Liver (tissue), 9 donors: Measurements from ENCODE around the gene LAMA1. TPM values are rescaled to one million over a fixed set of nuclear protein-coding genes. Genes with fewer than 3 reads are reported as not detected.

Experiments used
- DNase-seq: peaks from one replicate; pipeline ENCODE4 v3.0.0-alpha.2; 2017; ENCODE audit warnings: low spot score
- H3K27ac ChIP-seq, 2 donors: one replicate each; pipeline ENCODE4 v1.7.0; 2013; ENCODE audit warnings: inconsistent platforms in 2 of 2, low read length in 2 of 2, control low read depth in 1 of 2, low read depth in 1 of 2, mild to moderate bottlenecking in 1 of 2
- H3K27me3 ChIP-seq, 4 donors: one replicate each; pipeline versions ENCODE4 v1.6.1 to v1.7.0; 2013; ENCODE audit warnings: low read length in 3 of 4, inconsistent platforms in 1 of 4, mild to moderate bottlenecking in 1 of 4, moderate library complexity in 1 of 4; ENCODE audit not compliant: control insufficient read depth in 4 of 4, insufficient read depth in 4 of 4
- H3K36me3 ChIP-seq, 4 donors: one replicate each; pipeline versions ENCODE4 v1.6.1 to v1.7.0; 2013; ENCODE audit warnings: low read length in 3 of 4, mild to moderate bottlenecking in 3 of 4, low read depth in 1 of 4, moderate library complexity in 1 of 4; ENCODE audit not compliant: control insufficient read depth in 4 of 4, insufficient read depth in 3 of 4
- H3K4me1 ChIP-seq, 4 donors: one replicate each; pipeline versions ENCODE4 v1.6.1 to v1.7.0; 2013; ENCODE audit warnings: low read length in 3 of 4, mild to moderate bottlenecking in 3 of 4, moderate library complexity in 1 of 4; ENCODE audit not compliant: control insufficient read depth in 4 of 4, insufficient read depth in 4 of 4
- H3K4me3 ChIP-seq, 3 donors: one replicate each; pipeline versions ENCODE4 v1.6.1 to v1.7.0; 2013; ENCODE audit warnings: low read length in 3 of 3, control low read depth in 1 of 3, low read depth in 1 of 3, mild to moderate bottlenecking in 1 of 3
- H3K9ac ChIP-seq, 2 donors: one replicate each; pipeline ENCODE4 v1.7.0; 2013; ENCODE audit warnings: low read length in 2 of 2, mild to moderate bottlenecking in 2 of 2, moderate library complexity in 2 of 2, control low read depth in 1 of 2, low read depth in 1 of 2
- H3K9me3 ChIP-seq, 4 donors: one replicate each; pipeline versions ENCODE4 v1.6.1 to v1.7.0; 2013; ENCODE audit warnings: low read length in 3 of 4; ENCODE audit not compliant: control insufficient read depth in 4 of 4
- ATF3 ChIP-seq: IDR thresholded peaks from 2 replicates; pipeline ENCODE4 v1.6.1; 2016; ENCODE audit warnings: antibody characterized with exemption
- FOXA1 ChIP-seq: IDR thresholded peaks from 2 replicates; pipeline ENCODE4 v1.6.1; 2016; ENCODE audit warnings: antibody characterized with exemption
- GABPA ChIP-seq, 2 donors: IDR thresholded peaks in 1 of 2; conservative IDR thresholded peaks in 1 of 2; 2 replicates each; pipeline ENCODE4 v1.6.1; 2016; ENCODE audit warnings: antibody characterized with exemption in 2 of 2, mild to moderate bottlenecking in 1 of 2, moderate library complexity in 1 of 2
- HNF4A ChIP-seq, 2 donors: conservative IDR thresholded peaks; 2 replicates each; pipeline ENCODE4 v1.6.1; 2016; ENCODE audit warnings: antibody characterized with exemption in 2 of 2, mild to moderate bottlenecking in 2 of 2
- HNF4G ChIP-seq: IDR thresholded peaks from 2 replicates; pipeline ENCODE4 v1.6.1; 2016; ENCODE audit warnings: antibody characterized with exemption
- JUND ChIP-seq, 2 donors: IDR thresholded peaks; 2 replicates each; pipeline ENCODE4 v1.6.1; 2016; ENCODE audit warnings: antibody characterized with exemption in 2 of 2
- NR2F2 ChIP-seq: IDR thresholded peaks from 2 replicates; pipeline ENCODE4 v1.6.1; 2016; ENCODE audit warnings: antibody characterized with exemption
- RAD21 ChIP-seq, 2 donors: IDR thresholded peaks; 2 replicates each; pipeline ENCODE4 v1.6.1; 2016; ENCODE audit warnings: antibody characterized with exemption in 2 of 2, mild to moderate bottlenecking in 2 of 2
- REST ChIP-seq: IDR thresholded peaks from 2 replicates; pipeline ENCODE4 v1.6.1; 2016; ENCODE audit warnings: antibody characterized with exemption, mild to moderate bottlenecking
- RXRA ChIP-seq, 2 donors: IDR thresholded peaks; 2 replicates each; pipeline ENCODE4 v1.6.1; 2017 to 2018; ENCODE audit warnings: antibody characterized with exemption in 2 of 2, mild to moderate bottlenecking in 1 of 2
- SP1 ChIP-seq: IDR thresholded peaks from 2 replicates; pipeline ENCODE4 v1.6.1; 2018; ENCODE audit warnings: antibody characterized with exemption, mild to moderate bottlenecking
- TAF1 ChIP-seq: conservative IDR thresholded peaks from 2 replicates; pipeline ENCODE4 v1.6.1; 2016; ENCODE audit warnings: antibody characterized with exemption, mild to moderate bottlenecking
- YY1 ChIP-seq: IDR thresholded peaks from 2 replicates; pipeline ENCODE4 v1.6.1; 2016; ENCODE audit warnings: antibody characterized with exemption, mild to moderate bottlenecking
- ZBTB33 ChIP-seq: IDR thresholded peaks from 2 replicates; pipeline ENCODE4 v1.6.1; 2016; ENCODE audit warnings: antibody characterized with exemption
- WGBS: extraction: QIAGEN DNeasy Blood & Tissue Kit; methylation state at CpG from one replicate; pipeline ENCODE4 v1.1.7; 2013; 5-methylcytosine and 5-hydroxymethylcytosine counted together
- polyA plus RNA-seq, 2 donors: library from polyadenylated mRNA; stranded (reverse) in 1 of 2; unstranded in 1 of 2; fragments of 200-250 nt in 1 of 2; fragments of >200 nt in 1 of 2; fragmentation: Nextera tagmentation in 1 of 2; extraction: Ambion mirVana in 1 of 2; gene quantifications; one replicate each; pipeline versions ENCODE4 v1.2.1 to v1.2.3, GENCODE V29; 2013 to 2015
- total RNA-seq, 2 donors: library from RNA; depleted of rRNA; stranded (reverse); fragments of >200 nt; gene quantifications; one replicate each; pipeline ENCODE4 v1.2.3, GENCODE V29; 2014
- donor health status: healthy.
- donor health status: healthy.
- donor health status: healthy.
- donor health status: healthy.
- donor health status: healthy.

Gene LAMA1
- total and polyA plus RNA-seq, 4 donors: 0.05 to 0.67 (median 0.43) TPM

GRCh38 chr18:6975084-6975483 is 142.5 kb downstream of the LAMA1 start:
- Histone ChIP-seq H3K36me3 (no peaks in the 10 kb centered on the region), H3K27ac (no peak overlapping the region), H3K4me3 (no peak overlapping the region), H3K9ac (no peak overlapping the region), H3K4me1 (no peaks in the 10 kb centered on the region), H3K9me3 (no peaks in the 10 kb centered on the region), H3K27me3 (no peaks in the 10 kb centered on the region)
- WGBS: 91% methylated on average over 6 of the region's 6 CpGs
- no peak for DNase-seq
- no peak for TF ChIP-seq ATF3
- TF ChIP-seq NR2F2: no peak
- no peak for TF ChIP-seq ZBTB33
- TF ChIP-seq HNF4A (conservative IDR thresholded peaks at IDR 0.05): no peak
- no peak for TF ChIP-seq HNF4G
- no peak for TF ChIP-seq TAF1
- no peak for TF ChIP-seq RAD21 (IDR thresholded peaks at IDR 0.05)
- TF ChIP-seq GABPA (IDR thresholded peaks at IDR 0.05 in 1 of 2, conservative IDR thresholded peaks at IDR 0.05 in 1 of 2): no peak
- no peak for TF ChIP-seq REST
- TF ChIP-seq JUND (IDR thresholded peaks at IDR 0.05): no peak

GRCh38 chr18:6971823-6972478 is 145.6 kb downstream of the LAMA1 start:
- H3K36me3 ChIP-seq: no peaks in the 10 kb centered on the region
- no peak overlapping the region for H3K4me3 ChIP-seq
- H3K4me1 ChIP-seq: no peaks in the 10 kb centered on the region
- WGBS: 92% methylated on average over 7 of the region's 7 CpGs
- TF ChIP-seq SP1: no peak
- no peak for TF ChIP-seq YY1
- TF ChIP-seq FOXA1: no peak
- no peak for TF ChIP-seq REST
- TF ChIP-seq RXRA (IDR thresholded peaks at IDR 0.05): no peak
- no peak for TF ChIP-seq HNF4G
- TF ChIP-seq JUND (IDR thresholded peaks at IDR 0.05): no peak
- no peak for TF ChIP-seq NR2F2
- peaks cover 0 to 4% (median 0%) of the 10 kb centered on the region in 4 donors for H3K27me3 ChIP-seq
- no peak overlapping the region for H3K9ac ChIP-seq
- H3K27ac ChIP-seq: no peak overlapping the region
- DNase-seq: no peak
- no peaks in the 10 kb centered on the region for H3K9me3 ChIP-seq
